ENCODE results near the gene PATL1.
"Not testable (repeated sequence)": the region's sequence is repeated elsewhere in the genome, so short reads cannot be mapped to it uniquely, and the experiment has no call there.

Gene PATL1

DNA sequence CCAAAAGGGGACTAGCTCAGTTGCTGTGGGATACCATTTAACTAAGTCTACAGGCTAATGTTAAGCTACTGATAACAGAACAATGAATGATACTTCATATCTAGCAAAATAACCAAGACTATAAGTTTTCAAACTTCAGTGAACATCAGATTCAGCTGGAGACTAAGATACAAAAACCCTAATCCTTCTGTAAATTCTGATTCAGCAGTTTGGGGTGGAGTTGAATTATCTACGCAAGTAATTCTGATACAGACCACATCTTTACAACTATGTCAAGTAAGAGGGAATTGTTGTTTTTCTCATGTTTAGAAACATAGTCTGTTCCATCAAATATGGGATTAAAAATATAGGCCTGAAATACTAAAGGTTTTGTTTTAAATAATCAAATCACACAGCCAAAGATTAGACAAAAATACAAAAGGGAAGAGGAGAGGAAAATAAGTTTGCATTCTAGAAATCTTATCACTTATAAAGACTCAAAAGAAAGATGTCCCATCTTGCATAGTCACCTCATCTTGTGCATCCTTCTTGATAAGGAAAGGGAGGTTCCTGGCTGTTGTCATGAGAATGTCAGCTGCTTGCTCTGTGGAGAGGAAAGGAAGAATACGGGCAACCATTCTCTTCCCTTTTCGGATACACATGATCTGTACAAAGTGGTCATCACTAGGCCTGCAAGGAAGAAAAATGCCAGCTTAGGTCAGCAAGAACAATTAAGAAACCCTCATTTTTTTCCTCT is 21.4 kb downstream of the PATL1 start:
- no peaks in the 10 kb centered on the region for H3K4me1 ChIP-seq (ENCODE audit: control insufficient read depth, insufficient read depth, low read length, unreplicated experiment)
- H3K79me2 ChIP-seq (ENCODE audit: control insufficient read depth, insufficient read depth, low read length, unreplicated experiment): no peaks in the 10 kb centered on the region
- H3K36me3 ChIP-seq (ENCODE audit: insufficient read depth, low read length): peaks cover 66% of the 10 kb centered on the region
- H3K27me3 ChIP-seq (ENCODE audit: insufficient read depth, low read length): no peaks in the 10 kb centered on the region
- no peak overlapping the region for H2AFZ ChIP-seq (ENCODE audit: low read length, unreplicated experiment)
- no peak overlapping the region for H3K27ac ChIP-seq (ENCODE audit: low read depth, low read length)
- H3K4me3 ChIP-seq (ENCODE audit: low read depth, low read length): no peak overlapping the region

DNA sequence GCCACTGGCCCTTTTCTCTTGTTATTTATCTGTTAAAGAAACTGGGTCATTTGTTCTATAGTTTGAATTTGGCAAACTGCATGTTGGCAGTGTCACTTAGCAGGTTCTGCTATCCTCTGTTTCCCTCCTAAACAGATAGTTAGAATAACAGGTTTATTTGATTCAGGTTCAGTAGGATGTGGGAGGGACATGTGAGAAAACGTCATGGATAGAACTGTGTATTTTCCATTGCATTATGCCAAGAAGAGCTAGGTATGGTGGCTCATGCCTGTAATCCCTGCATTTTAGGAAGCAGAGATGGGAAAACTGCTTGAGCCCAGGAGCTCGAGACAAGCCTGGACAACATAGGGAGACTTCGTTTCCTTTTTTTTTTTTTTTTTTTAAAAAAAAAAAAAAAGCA is 24.3 kb downstream of the PATL1 start:
- no peaks in the 10 kb centered on the region for H3K79me2 ChIP-seq (ENCODE audit: control insufficient read depth, insufficient read depth, low read length, unreplicated experiment)
- no peaks in the 10 kb centered on the region for H3K27me3 ChIP-seq (ENCODE audit: insufficient read depth, low read length)
- H3K4me3 ChIP-seq (ENCODE audit: low read depth, low read length): no peak overlapping the region
- no peak overlapping the region for H2AFZ ChIP-seq (ENCODE audit: low read length, unreplicated experiment)
- peaks cover 57% of the 10 kb centered on the region for H3K36me3 ChIP-seq (ENCODE audit: insufficient read depth, low read length)
- H3K4me1 ChIP-seq (ENCODE audit: control insufficient read depth, insufficient read depth, low read length, unreplicated experiment): no peaks in the 10 kb centered on the region
- no peak overlapping the region for H3K27ac ChIP-seq (ENCODE audit: low read depth, low read length)

DNA sequence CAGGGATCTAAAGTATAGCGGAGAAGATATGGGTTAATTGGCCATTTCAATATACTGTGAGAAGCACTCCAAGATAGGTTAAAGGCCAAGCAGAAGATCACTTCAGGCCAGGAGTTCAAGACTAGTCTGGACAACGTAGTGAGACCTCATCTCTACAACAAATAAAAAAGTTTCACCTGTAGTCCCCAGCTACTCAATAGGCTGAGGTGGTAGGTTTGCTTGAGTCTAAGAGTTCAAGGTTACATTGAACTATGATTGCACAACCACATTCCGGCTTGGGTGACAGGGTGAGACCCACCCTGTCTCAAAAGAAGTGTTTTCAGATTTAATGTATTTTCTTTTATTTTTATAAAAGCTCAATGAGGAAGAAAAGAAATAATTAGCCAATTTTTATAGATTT is 25.4 kb downstream of the PATL1 start:
- H3K79me2 ChIP-seq (ENCODE audit: control insufficient read depth, insufficient read depth, low read length, unreplicated experiment): no peaks in the 10 kb centered on the region
- H3K4me1 ChIP-seq (ENCODE audit: control insufficient read depth, insufficient read depth, low read length, unreplicated experiment): no peaks in the 10 kb centered on the region
- H3K4me3 ChIP-seq (ENCODE audit: low read depth, low read length): no peak overlapping the region
- H3K27ac ChIP-seq (ENCODE audit: low read depth, low read length): no peak overlapping the region
- peaks cover 57% of the 10 kb centered on the region for H3K36me3 ChIP-seq (ENCODE audit: insufficient read depth, low read length)
- no peak overlapping the region for H2AFZ ChIP-seq (ENCODE audit: low read length, unreplicated experiment)
- no peaks in the 10 kb centered on the region for H3K27me3 ChIP-seq (ENCODE audit: insufficient read depth, low read length)

DNA sequence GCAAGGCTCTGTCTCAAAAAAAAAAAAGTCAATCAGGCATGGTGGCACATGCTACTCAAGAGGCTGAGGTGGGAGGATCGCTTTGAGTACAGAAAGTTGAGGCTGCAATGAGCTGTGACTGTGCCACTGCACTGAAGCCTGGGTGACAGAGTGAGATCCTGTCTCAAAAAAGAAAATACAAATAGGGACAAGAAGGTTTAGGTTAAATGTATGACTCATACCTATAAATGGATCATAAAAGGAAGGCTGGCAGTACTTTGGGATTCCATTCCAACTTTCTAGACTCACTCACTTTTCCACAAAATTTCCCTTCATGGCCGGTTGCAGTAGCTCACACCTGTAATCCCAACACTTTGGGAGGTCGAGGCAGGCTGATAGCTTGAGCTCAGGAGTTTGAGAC is 27.7 kb downstream of the PATL1 start:
- no peak overlapping the region for H3K27ac ChIP-seq (ENCODE audit: low read depth, low read length)
- no peaks in the 10 kb centered on the region for H3K79me2 ChIP-seq (ENCODE audit: control insufficient read depth, insufficient read depth, low read length, unreplicated experiment)
- H3K27me3 ChIP-seq (ENCODE audit: insufficient read depth, low read length): no peaks in the 10 kb centered on the region
- H2AFZ ChIP-seq (ENCODE audit: low read length, unreplicated experiment): no peak overlapping the region
- no peak overlapping the region for H3K4me3 ChIP-seq (ENCODE audit: low read depth, low read length)
- peaks cover 61% of the 10 kb centered on the region for H3K36me3 ChIP-seq (ENCODE audit: insufficient read depth, low read length)
- H3K4me1 ChIP-seq (ENCODE audit: control insufficient read depth, insufficient read depth, low read length, unreplicated experiment): no peaks in the 10 kb centered on the region

DNA sequence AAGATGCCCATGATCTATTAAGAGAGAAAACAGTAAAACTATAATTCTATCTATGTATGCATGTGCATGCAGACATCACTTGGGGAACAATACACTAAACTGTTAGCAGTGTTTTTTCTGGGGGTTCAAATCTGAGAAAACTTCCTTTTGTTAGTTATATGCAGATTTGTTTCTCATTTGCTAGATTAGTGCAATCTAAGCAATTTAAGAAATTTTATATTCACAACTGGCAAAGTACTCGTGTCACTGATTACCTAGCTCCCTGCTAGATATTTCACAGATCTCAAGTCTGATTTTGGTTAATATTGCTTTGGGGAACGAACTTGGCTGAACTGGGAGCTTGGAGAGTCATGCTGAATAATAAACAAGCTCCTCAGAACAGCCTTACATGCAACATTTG is 38.3 kb downstream of the PATL1 start:
- Histone ChIP-seq H3K36me3 (ENCODE audit: insufficient read depth, low read length) (no peaks in the 10 kb centered on the region), H2AFZ (ENCODE audit: low read length, unreplicated experiment) (no peak overlapping the region), H3K79me2 (ENCODE audit: control insufficient read depth, insufficient read depth, low read length, unreplicated experiment) (no peaks in the 10 kb centered on the region), H3K27me3 (ENCODE audit: insufficient read depth, low read length) (no peaks in the 10 kb centered on the region), H3K4me1 (ENCODE audit: control insufficient read depth, insufficient read depth, low read length, unreplicated experiment) (no peaks in the 10 kb centered on the region), H3K4me3 (ENCODE audit: low read depth, low read length) (no peak overlapping the region), H3K27ac (ENCODE audit: low read depth, low read length) (no peak overlapping the region)

DNA sequence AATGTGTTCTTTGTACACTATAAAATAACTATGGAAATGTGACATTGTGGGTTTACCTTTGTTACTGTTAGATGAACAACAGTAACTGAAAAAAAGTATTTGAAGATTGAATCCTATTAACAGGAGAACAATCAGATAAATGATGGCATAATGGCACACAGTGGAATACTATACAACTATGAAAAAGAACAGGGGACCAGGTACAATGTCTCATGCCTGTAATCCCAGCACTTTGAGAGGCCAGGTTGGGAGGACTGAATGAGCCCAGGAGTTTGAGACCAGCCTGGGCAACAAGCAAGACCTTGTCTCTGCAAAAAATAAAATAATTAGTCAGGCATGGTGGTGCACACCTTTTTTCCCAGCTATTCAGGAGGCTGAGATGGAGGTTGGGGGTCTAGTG is 38.8 kb downstream of the PATL1 start:
- Histone ChIP-seq H3K4me3 (ENCODE audit: low read depth, low read length) (no peak overlapping the region), H3K79me2 (ENCODE audit: control insufficient read depth, insufficient read depth, low read length, unreplicated experiment) (no peaks in the 10 kb centered on the region), H3K4me1 (ENCODE audit: control insufficient read depth, insufficient read depth, low read length, unreplicated experiment) (no peaks in the 10 kb centered on the region), H2AFZ (ENCODE audit: low read length, unreplicated experiment) (no peak overlapping the region), H3K36me3 (ENCODE audit: insufficient read depth, low read length) (no peaks in the 10 kb centered on the region), H3K27me3 (ENCODE audit: insufficient read depth, low read length) (no peaks in the 10 kb centered on the region), H3K27ac (ENCODE audit: low read depth, low read length) (no peak overlapping the region)

DNA sequence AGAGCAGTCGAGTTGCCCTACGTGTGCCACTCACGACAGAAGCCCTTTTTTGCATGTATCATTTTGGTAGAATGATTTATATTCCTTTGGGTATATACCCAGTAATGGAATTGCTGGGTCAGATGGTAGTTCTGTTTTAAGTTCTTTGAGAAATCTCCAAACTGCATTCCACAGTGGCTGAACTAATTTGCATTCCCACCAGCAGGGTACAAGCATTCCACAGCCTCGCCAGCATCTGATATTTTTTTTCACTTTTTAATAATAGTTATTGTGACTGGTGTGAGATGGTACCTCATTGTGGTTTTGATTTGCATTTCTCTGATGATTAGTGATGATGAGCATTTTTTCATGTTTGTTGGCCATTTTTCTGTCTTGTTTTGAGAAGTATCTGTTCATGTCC is 41.9 kb downstream of the PATL1 start:
- not testable (repeated sequence) for H2AFZ ChIP-seq (ENCODE audit: low read length, unreplicated experiment)

DNA sequence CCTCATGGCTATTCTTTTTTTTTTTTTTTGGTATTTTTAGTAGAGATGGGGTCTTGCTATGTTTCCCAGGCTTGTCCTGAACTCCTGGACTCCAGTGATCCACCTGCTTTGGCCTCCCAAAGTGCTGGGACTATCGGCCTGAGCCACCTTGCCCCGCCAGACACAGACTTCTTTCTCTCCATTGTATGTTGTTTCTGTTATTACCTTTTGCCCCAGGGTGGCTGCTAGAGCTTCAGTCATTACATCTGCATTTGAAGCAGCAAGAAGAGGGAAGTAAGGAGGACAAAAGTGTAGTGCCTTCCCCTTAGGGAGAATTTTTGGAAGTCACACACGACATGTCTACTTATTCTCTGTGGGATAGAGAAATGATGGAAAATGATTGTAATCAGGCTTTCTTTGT is 43.1 kb downstream of the PATL1 start:
- Histone ChIP-seq H3K4me1 (ENCODE audit: control insufficient read depth, insufficient read depth, low read length, unreplicated experiment) (peaks cover 7% of the 10 kb centered on the region), H3K4me3 (ENCODE audit: low read depth, low read length) (no peak overlapping the region), H3K36me3 (ENCODE audit: insufficient read depth, low read length) (no peaks in the 10 kb centered on the region), H3K27me3 (ENCODE audit: insufficient read depth, low read length) (no peaks in the 10 kb centered on the region), H3K27ac (ENCODE audit: low read depth, low read length) (no peak overlapping the region), H2AFZ (ENCODE audit: low read length, unreplicated experiment) (no peak overlapping the region), H3K79me2 (ENCODE audit: control insufficient read depth, insufficient read depth, low read length, unreplicated experiment) (no peaks in the 10 kb centered on the region)

More for the DNA sequence above, 41.9 kb downstream of the PATL1 start:
- H3K27ac ChIP-seq (ENCODE audit: low read depth, low read length); H3K27me3 ChIP-seq (ENCODE audit: insufficient read depth, low read length); H3K4me3 ChIP-seq (ENCODE audit: low read depth, low read length); H3K4me1 ChIP-seq (ENCODE audit: control insufficient read depth, insufficient read depth, low read length, unreplicated experiment); H3K79me2 ChIP-seq (ENCODE audit: control insufficient read depth, insufficient read depth, low read length, unreplicated experiment); H3K36me3 ChIP-seq (ENCODE audit: insufficient read depth, low read length): not testable (repeated sequence)

DNA sequence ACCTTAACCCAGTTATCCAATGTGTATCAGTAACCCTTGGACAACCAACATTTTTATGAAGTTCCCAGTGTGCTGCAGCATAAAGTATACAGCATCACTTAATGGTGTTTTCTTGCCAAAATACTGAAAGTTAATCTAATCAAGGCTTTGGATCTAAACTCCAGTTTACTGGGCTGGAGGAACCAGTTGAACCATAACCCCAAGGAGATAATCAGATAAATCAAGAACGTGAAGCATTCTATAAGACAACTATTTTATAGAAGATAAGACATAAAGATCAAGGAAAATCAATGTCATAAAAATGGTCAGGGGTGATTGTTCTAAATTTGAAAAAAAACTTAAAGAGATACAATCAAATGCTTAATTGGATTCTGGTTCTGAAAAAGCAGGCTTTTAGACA is 51.0 kb downstream of the PATL1 start:
- peaks cover 25% of the 10 kb centered on the region for H3K79me2 ChIP-seq (ENCODE audit: control insufficient read depth, insufficient read depth, low read length, unreplicated experiment)
- no peak overlapping the region for H2AFZ ChIP-seq (ENCODE audit: low read length, unreplicated experiment)
- H3K27ac ChIP-seq (ENCODE audit: low read depth, low read length): no peak overlapping the region
- H3K27me3 ChIP-seq (ENCODE audit: insufficient read depth, low read length): no peaks in the 10 kb centered on the region
- H3K4me1 ChIP-seq (ENCODE audit: control insufficient read depth, insufficient read depth, low read length, unreplicated experiment): peaks cover 16% of the 10 kb centered on the region
- H3K4me3 ChIP-seq (ENCODE audit: low read depth, low read length): no peak overlapping the region
- H3K36me3 ChIP-seq (ENCODE audit: insufficient read depth, low read length): peaks cover 2% of the 10 kb centered on the region; the same call in 1 of the 2 replicates

DNA sequence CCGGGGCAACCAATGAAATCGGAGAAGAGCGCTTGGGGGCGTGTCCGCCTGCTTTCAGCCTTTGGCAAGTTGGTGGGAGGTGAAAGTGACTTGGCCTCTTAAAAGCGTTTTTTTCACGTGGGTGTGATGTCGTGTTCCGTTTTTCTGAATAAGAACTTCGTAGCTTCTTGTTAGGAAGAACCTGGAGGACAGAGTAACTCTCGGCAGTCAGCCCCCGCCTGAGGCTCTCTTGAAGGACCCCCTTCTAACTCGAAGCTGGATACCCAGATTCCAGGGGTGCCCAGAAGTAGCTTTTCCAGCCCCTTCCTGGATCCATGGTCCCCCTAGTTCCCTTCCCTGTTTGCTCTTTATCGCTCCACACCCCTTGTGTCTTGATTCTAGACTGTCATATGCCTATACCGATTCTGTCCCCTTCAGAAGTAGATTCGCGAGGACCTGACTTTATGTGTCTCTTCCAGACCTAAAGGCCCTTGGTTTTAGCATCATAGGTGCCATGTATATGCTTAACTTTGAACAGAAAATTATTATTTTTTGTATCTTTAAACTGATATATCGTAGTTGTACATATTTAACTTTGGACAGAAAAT is 52.3 kb downstream of the PATL1 start:
- peak overlapping the region; percentile 74 for H3K4me3 ChIP-seq (ENCODE audit: low read depth, low read length)
- H3K27ac ChIP-seq (ENCODE audit: low read depth, low read length): peak overlapping the region; percentile 80
- peaks cover 29% of the 10 kb centered on the region for H3K4me1 ChIP-seq (ENCODE audit: control insufficient read depth, insufficient read depth, low read length, unreplicated experiment)
- no peaks in the 10 kb centered on the region for H3K27me3 ChIP-seq (ENCODE audit: insufficient read depth, low read length)
- H2AFZ ChIP-seq (ENCODE audit: low read length, unreplicated experiment): peak overlapping the region; percentile 79
- peaks cover 39% of the 10 kb centered on the region for H3K79me2 ChIP-seq (ENCODE audit: control insufficient read depth, insufficient read depth, low read length, unreplicated experiment)
- H3K36me3 ChIP-seq (ENCODE audit: insufficient read depth, low read length): peaks cover 5% of the 10 kb centered on the region; the same call in 1 of the 2 replicates
